K562 (cell line): ENCODE data around the gene CBX1. TPM values are rescaled to one million over a fixed set of nuclear protein-coding genes. Genes with fewer than 3 reads are reported as not detected.

Experiments
- CBX2 ChIP-seq: fragments of 200-600 bp; sonication (generic); IDR thresholded peaks from one replicate; pipeline ENCODE4 v1.6.1; 2012; ENCODE audit warnings: mild to moderate bottlenecking, low read length, inconsistent platforms; ENCODE audit not compliant: insufficient read depth, poor library complexity, severe bottlenecking
- KLF6 ChIP-seq: fragments of 250-450 bp; sonication (Bioruptor Pico); IDR thresholded peaks from 2 replicates; pipeline ENCODE4 v1.4.0; 2020; ENCODE audit warnings: mild to moderate bottlenecking, moderate library complexity, borderline replicate concordance
- TCF3 ChIP-seq: sonication (generic); formaldehyde crosslinking; IDR thresholded peaks from 2 replicates; pipeline ENCODE4 v1.4.0; 2020; ENCODE audit warnings: mild to moderate bottlenecking, missing genetic modification reagents
- ZNF175 ChIP-seq: fragments of 200-800 bp; sonication (Bioruptor generic); IDR thresholded peaks from 2 replicates; pipeline ENCODE4 v1.6.1; 2016; ENCODE audit warnings: low read depth, mild to moderate bottlenecking, missing genetic modification characterization, missing compliant biosample characterization
- polyA plus RNA-seq, 8 experiments: library from polyadenylated mRNA; depleted of rRNA in 4 of 8; stranded (reverse) in 5 of 8; unstranded in 3 of 8; fragments of >200 nt; fragmentation: Nextera tagmentation in 2 of 8; fragmentation: Illumina TruSeq in 1 of 8; extraction: Ambion mirVana in 2 of 8; extraction: Trizol in 1 of 8; gene quantifications; 2 replicates each; pipeline versions ENCODE4 v1.2.1 to v1.2.3, GENCODE V29; 2011 to 2014; ENCODE audit warnings: inconsistent platforms in 1 of 8, missing spikeins in 1 of 8
- total RNA-seq, 7 experiments: library from RNA; depleted of rRNA in 6 of 7; stranded (reverse); fragments of >200 nt in 6 of 7; fragmentation: Illumina TruSeq in 2 of 7; extraction: Trizol in 2 of 7; gene quantifications; 2 replicates each; pipeline versions ENCODE4 v1.2.1 to v1.2.3, GENCODE V29; 2011 to 2021; ENCODE audit warnings: low replicate concordance in 1 of 7
- TF ChIP-seq, protein P1 (sequence below): fragments of 200-600 bp; sonication (generic); IDR thresholded peaks from one replicate; pipeline ENCODE4 v1.6.1; 2012; ENCODE audit warnings: mild to moderate bottlenecking, low read depth, low read length, inconsistent platforms

The CBX1 gene
- total and polyA plus RNA-seq, 9 of the 15 experiments (the other 6 are each of a cell fraction or from before 2014, with no cell fraction given) = 10.6 to 95.7 (median 52.7) TPM

DNA sequence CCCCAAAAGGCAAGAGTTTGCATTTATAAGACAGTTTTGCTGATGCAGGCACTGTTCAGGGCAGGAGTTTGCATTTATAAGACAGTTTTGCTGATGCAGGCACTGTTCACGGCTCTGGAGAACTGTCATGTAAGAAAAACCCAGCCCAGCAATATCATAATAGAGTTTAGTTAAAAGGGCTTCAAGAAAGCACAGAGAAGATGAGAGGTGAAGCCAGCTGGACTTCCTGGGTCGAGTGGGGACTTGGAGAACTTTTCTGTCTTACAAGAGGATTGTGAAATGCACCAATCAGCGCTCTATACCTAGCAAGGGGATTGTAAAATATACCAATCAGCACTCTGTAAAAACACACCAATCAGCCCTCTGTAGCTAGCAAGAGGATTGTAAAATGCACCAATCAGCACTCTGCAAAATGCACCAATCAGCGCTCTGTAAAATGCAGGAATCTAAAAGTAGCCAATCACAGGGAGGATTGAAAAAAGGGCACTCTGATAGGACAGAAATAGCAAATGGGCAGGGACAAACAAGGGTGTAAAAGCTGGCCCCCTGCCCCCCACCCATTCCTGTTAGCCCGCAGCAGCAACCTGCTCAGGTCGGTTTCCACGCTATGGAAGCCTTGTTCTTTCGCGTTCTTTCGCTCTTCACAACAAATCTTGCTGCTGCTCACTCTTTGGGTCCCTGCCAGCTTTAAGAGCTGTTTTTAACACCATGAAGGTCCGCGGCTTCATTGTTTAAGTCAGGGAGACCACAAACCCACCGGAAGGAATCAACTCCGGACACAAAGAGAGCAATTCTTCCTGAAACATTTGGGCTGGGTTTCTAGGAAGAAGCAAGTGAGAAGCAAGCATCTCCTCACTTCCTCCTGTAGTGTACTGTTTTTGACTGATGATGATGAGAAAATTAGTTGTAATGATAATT is 1.8 kb upstream of the CBX1 start (continued):
- TF ChIP-seq, protein P1, sequence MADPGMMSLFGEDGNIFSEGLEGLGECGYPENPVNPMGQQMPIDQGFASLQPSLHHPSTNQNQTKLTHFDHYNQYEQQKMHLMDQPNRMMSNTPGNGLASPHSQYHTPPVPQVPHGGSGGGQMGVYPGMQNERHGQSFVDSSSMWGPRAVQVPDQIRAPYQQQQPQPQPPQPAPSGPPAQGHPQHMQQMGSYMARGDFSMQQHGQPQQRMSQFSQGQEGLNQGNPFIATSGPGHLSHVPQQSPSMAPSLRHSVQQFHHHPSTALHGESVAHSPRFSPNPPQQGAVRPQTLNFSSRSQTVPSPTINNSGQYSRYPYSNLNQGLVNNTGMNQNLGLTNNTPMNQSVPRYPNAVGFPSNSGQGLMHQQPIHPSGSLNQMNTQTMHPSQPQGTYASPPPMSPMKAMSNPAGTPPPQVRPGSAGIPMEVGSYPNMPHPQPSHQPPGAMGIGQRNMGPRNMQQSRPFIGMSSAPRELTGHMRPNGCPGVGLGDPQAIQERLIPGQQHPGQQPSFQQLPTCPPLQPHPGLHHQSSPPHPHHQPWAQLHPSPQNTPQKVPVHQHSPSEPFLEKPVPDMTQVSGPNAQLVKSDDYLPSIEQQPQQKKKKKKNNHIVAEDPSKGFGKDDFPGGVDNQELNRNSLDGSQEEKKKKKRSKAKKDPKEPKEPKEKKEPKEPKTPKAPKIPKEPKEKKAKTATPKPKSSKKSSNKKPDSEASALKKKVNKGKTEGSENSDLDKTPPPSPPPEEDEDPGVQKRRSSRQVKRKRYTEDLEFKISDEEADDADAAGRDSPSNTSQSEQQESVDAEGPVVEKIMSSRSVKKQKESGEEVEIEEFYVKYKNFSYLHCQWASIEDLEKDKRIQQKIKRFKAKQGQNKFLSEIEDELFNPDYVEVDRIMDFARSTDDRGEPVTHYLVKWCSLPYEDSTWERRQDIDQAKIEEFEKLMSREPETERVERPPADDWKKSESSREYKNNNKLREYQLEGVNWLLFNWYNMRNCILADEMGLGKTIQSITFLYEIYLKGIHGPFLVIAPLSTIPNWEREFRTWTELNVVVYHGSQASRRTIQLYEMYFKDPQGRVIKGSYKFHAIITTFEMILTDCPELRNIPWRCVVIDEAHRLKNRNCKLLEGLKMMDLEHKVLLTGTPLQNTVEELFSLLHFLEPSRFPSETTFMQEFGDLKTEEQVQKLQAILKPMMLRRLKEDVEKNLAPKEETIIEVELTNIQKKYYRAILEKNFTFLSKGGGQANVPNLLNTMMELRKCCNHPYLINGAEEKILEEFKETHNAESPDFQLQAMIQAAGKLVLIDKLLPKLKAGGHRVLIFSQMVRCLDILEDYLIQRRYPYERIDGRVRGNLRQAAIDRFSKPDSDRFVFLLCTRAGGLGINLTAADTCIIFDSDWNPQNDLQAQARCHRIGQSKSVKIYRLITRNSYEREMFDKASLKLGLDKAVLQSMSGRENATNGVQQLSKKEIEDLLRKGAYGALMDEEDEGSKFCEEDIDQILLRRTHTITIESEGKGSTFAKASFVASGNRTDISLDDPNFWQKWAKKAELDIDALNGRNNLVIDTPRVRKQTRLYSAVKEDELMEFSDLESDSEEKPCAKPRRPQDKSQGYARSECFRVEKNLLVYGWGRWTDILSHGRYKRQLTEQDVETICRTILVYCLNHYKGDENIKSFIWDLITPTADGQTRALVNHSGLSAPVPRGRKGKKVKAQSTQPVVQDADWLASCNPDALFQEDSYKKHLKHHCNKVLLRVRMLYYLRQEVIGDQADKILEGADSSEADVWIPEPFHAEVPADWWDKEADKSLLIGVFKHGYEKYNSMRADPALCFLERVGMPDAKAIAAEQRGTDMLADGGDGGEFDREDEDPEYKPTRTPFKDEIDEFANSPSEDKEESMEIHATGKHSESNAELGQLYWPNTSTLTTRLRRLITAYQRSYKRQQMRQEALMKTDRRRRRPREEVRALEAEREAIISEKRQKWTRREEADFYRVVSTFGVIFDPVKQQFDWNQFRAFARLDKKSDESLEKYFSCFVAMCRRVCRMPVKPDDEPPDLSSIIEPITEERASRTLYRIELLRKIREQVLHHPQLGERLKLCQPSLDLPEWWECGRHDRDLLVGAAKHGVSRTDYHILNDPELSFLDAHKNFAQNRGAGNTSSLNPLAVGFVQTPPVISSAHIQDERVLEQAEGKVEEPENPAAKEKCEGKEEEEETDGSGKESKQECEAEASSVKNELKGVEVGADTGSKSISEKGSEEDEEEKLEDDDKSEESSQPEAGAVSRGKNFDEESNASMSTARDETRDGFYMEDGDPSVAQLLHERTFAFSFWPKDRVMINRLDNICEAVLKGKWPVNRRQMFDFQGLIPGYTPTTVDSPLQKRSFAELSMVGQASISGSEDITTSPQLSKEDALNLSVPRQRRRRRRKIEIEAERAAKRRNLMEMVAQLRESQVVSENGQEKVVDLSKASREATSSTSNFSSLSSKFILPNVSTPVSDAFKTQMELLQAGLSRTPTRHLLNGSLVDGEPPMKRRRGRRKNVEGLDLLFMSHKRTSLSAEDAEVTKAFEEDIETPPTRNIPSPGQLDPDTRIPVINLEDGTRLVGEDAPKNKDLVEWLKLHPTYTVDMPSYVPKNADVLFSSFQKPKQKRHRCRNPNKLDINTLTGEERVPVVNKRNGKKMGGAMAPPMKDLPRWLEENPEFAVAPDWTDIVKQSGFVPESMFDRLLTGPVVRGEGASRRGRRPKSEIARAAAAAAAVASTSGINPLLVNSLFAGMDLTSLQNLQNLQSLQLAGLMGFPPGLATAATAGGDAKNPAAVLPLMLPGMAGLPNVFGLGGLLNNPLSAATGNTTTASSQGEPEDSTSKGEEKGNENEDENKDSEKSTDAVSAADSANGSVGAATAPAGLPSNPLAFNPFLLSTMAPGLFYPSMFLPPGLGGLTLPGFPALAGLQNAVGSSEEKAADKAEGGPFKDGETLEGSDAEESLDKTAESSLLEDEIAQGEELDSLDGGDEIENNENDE = no peak
- no peak for TF ChIP-seq KLF6 (CRISPR knock-in tag)
- no peak for TF ChIP-seq TCF3
- TF ChIP-seq ZNF175 (CRISPR knock-in tag) = no peak
- no peak for TF ChIP-seq CBX2
